Prostate gland (tissue), 2 donors: ENCODE measurements around the gene DPEP1. TPM values are rescaled to one million over a fixed set of nuclear protein-coding genes. Genes with fewer than 3 reads are reported as not detected.

Experiments used
- DNase-seq: peaks from one replicate; pipeline ENCODE4 v3.0.0-alpha.2; 2019; ENCODE audit warnings: low spot score
- H3K27ac ChIP-seq, 2 donors: fragments of 200-600 bp; sonication (generic); 2 replicates each; pipeline ENCODE4 v1.5.1; 2017 to 2019
- H3K27me3 ChIP-seq: fragments of 200-600 bp; sonication (generic); replicated peaks from 2 replicates; pipeline ENCODE4 v1.5.1; 2019; ENCODE audit not compliant: insufficient read depth
- H3K36me3 ChIP-seq, 2 donors: fragments of 200-600 bp; sonication (generic); 1 replicate in 1 of 2; 2 replicates in 1 of 2; pipeline versions ENCODE4 v1.5.1 to v1.8.1; 2017 to 2019
- H3K4me1 ChIP-seq: fragments of 200-600 bp; sonication (generic); replicated peaks from 2 replicates; pipeline ENCODE4 v1.5.1; 2019
- H3K4me3 ChIP-seq, 2 donors: fragments of 200-600 bp; sonication (generic); 2 replicates each; pipeline ENCODE4 v1.5.1; 2017 to 2019
- H3K9me3 ChIP-seq: fragments of 200-600 bp; sonication (generic); 2 replicates; pipeline ENCODE4 v1.5.1; 2017
- POLR2A ChIP-seq: fragments of 450-650 bp; IDR thresholded peaks from one replicate; pipeline ENCODE4 v1.6.1; 2016; ENCODE audit warnings: antibody characterized with exemption, mild to moderate bottlenecking
- POLR2AphosphoS5 ChIP-seq: sonication (generic); formaldehyde crosslinking; IDR thresholded peaks from one replicate; pipeline ENCODE4 v1.6.1; 2017; ENCODE audit warnings: antibody characterized with exemption
- WGBS: methylation state at CpG from one replicate; pipeline ENCODE4 v1.1.5; 2018; 5-methylcytosine and 5-hydroxymethylcytosine counted together
- intact Hi-C: fragments of 100-400 bp; cut with DNase I; formaldehyde crosslinking; loops from one replicate; pipeline ENCODE4 v1.14.2; 2022
- total RNA-seq, 2 donors: library from RNA; depleted of rRNA; stranded (reverse); fragments of >200 nt; gene quantifications; one replicate each; pipeline ENCODE4 v1.1.0, GENCODE V29; 2016
- TF ChIP-seq, protein P1 (sequence below), 4 experiments: fragments of 200-600 bp in 2 of 4; fragments of 450-650 bp in 2 of 4; sonication (generic) in 2 of 4; IDR thresholded peaks; 1 replicate in 3 of 4; 2 replicates in 1 of 4; pipeline ENCODE4 v1.5.1; 2016 to 2019; ENCODE audit warnings: antibody characterized with exemption in 4 of 4, mild to moderate bottlenecking in 2 of 4, moderate library complexity in 2 of 4

The DPEP1 gene
- total RNA-seq, 2 donors from 2014 or later = 274 TPM; not detected in 1

- no peak for DNase-seq
- no peak for TF ChIP-seq POLR2AphosphoS5
- no peak for TF ChIP-seq POLR2A
- no peaks in the 10 kb centered on the region for H3K4me1 ChIP-seq
- H3K4me3 ChIP-seq = no peak overlapping the region
- no peaks in the 10 kb centered on the region for H3K36me3 ChIP-seq
- WGBS = 85% methylated on average over 13 of the region's 18 CpGs
- no peaks in the 10 kb centered on the region for H3K27me3 ChIP-seq
- intact Hi-C loops = no loop called here
- H3K9me3 ChIP-seq = no peaks in the 10 kb centered on the region
- H3K27ac ChIP-seq = no peak overlapping the region
Observed at GRCh38 chr16:89621136-89621697, 7.8 kb downstream of the DPEP1 start.

DNA sequence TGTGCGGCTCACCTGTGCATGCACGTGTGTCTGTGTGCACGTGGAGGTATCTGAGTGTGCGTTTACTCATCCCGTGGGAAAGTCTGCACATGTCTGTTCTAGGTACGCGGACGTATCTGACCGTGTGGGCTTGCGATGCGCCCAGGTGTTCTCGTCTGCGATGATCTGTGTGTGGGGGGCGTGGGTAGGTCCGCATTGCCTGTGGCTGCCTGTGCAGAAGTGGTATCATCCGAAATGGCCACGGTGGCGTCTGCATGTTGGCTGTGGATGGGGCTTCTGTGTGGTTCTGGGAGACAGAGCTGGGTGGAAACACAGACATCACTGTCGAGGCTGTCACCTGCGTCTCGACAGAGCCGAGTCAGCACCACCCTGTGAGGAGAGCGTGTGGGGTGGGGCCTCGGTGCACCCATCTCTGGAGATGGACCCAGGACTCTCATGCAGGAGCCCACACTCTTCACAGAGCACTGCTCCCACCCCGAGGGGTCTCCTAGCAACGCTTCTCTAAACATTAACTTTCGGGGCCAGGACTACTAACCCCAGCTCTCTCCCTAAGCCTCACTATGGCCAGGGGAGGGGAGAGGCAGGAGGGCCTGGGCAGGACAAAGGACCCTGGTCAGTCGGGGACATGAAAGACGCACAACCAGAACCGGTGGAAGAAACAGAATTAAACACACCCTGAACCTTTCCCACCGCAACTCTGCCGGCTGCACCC lies 8.4 kb downstream of the DPEP1 start:
- intact Hi-C loops = no loop called here
- DNase-seq = no peak
- Histone ChIP-seq H3K36me3 (no peaks in the 10 kb centered on the region), H3K27ac (no peak overlapping the region), H3K4me3 (no peak overlapping the region), H3K4me1 (no peaks in the 10 kb centered on the region), H3K27me3 (no peaks in the 10 kb centered on the region), H3K9me3 (no peaks in the 10 kb centered on the region)
- WGBS = 68% methylated on average over 31 of the region's 32 CpGs
- TF ChIP-seq, protein P1, sequence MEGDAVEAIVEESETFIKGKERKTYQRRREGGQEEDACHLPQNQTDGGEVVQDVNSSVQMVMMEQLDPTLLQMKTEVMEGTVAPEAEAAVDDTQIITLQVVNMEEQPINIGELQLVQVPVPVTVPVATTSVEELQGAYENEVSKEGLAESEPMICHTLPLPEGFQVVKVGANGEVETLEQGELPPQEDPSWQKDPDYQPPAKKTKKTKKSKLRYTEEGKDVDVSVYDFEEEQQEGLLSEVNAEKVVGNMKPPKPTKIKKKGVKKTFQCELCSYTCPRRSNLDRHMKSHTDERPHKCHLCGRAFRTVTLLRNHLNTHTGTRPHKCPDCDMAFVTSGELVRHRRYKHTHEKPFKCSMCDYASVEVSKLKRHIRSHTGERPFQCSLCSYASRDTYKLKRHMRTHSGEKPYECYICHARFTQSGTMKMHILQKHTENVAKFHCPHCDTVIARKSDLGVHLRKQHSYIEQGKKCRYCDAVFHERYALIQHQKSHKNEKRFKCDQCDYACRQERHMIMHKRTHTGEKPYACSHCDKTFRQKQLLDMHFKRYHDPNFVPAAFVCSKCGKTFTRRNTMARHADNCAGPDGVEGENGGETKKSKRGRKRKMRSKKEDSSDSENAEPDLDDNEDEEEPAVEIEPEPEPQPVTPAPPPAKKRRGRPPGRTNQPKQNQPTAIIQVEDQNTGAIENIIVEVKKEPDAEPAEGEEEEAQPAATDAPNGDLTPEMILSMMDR (IDR thresholded peaks at IDR 0.05) = no peak
- TF ChIP-seq POLR2AphosphoS5 (no peak), POLR2A (no peak)

DNA sequence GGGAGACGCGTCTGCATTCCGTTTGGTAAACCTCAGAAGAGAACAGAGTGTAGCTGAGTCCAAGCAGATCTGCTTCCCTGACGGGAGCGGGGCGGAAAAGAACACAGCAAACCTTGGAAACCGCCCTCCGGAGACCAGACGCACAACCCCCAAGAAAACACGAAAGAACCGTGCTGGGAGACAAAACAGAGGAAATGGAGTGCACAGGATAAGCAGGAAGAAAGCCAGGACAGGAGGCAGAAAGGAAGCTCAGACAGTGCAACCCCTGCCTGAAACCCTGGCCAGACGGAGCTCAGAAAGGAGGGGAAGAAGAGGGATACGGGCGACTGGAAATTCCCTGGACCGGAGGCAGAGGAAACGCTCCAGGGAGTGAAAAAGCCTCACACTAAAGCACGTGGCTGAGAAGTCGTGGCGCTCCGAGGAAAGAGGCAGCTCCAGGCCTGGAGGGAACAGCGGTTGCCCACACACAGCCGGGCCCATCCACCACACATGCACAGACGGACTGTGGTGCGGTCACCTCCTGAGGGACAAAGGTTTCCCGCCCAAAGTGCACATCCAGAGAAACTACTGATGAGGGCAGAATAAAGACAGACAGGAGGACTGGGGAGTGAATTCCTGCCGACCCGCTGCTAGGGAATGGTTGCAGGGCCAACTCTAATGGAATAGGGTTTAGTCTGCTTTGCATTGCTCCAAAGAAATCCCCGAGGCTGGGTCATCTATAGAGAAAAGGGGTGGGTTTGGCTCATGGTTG lies 10.2 kb downstream of the DPEP1 start:
- DNase-seq = no peak
- intact Hi-C loops = no loop called here

DNA sequence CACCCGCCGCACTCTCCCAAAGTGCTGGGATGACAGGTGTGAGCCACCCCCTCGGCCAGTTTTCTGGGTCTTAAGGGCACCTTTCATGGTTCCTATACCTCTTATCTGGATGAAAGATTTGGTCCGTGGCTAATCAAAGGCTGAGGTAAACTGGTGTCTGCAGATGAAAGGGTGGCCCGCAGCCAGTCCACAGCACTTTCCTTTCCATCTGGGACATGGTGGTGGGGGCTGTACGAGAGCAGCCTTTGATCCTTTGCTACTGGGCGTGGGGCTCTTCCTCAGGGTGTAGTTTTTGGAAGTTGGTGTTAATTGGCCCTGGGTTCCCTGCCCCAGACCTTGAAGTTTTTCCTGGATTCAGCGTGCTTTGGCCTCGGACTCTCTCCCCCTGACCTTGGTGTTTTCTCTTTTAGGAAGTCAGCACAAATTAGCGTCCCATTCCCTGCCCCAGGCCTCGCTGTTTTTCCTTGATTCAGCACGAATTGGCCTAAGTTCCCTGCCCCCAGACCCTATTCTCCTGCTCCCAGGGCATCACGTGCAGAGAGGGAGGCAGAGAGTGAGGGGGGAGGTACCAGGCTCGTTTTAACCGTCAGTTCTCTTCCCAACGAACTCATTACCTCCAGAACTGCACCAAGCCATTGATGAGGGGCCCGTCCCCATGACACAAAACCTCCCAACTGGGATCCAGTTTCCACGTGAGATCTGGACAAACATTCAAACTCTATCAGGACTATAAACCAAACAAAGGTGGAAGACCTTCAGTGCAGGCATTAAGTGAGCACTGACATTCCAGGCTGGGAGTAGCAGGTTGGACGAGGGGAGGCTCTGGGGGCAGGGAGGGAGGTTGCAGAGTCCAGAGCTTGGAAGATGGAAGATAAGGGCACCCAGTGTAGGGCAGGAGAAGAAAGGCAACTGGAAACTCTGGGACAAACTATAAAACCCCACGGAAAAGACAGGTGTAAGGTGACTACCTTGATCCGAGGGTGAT lies 11.6 kb downstream of the DPEP1 start:
- Histone ChIP-seq H3K27me3 (no peaks in the 10 kb centered on the region), H3K9me3 (no peaks in the 10 kb centered on the region), H3K4me1 (no peaks in the 10 kb centered on the region), H3K36me3 (no peaks in the 10 kb centered on the region), H3K4me3 (no peak overlapping the region), H3K27ac (no peak overlapping the region)
- WGBS = 48% methylated on average over 21 of the region's 21 CpGs
- TF ChIP-seq POLR2AphosphoS5 = no peak
- TF ChIP-seq, protein P1 (IDR thresholded peaks at IDR 0.05) = no peak
- no peak for TF ChIP-seq POLR2A
- intact Hi-C loops = no loop called here
- DNase-seq = no peak

More for the DNA sequence above, 10.2 kb downstream of the DPEP1 start:
- WGBS = 27% methylated on average over 28 of the region's 28 CpGs
- no peaks in the 10 kb centered on the region for H3K4me1 ChIP-seq
- no peak overlapping the region for H3K27ac ChIP-seq
- TF ChIP-seq POLR2AphosphoS5 (no peak), POLR2A (no peak)
- TF ChIP-seq, protein P1 (IDR thresholded peaks at IDR 0.05) = no peak
- no peaks in the 10 kb centered on the region for H3K36me3 ChIP-seq
- no peaks in the 10 kb centered on the region for H3K27me3 ChIP-seq
- H3K4me3 ChIP-seq = no peak overlapping the region
- H3K9me3 ChIP-seq = no peaks in the 10 kb centered on the region
